OCI-LY3 (cell line): Measurements from ENCODE around the gene PMEL.

Source experiments
- CTCF ChIP-seq: fragments of 200-600, 300-600 bp; sonication (generic); IDR thresholded peaks from 2 replicates; pipeline ENCODE4 v1.5.1; 2014; ENCODE audit warnings: antibody characterized with exemption, low read length, low read depth
- EZH2phosphoT487 ChIP-seq: fragments of 200-600 bp; shearing (Covaris generic); IDR thresholded peaks from 2 replicates; pipeline ENCODE4 v1.6.1; 2018; ENCODE audit warnings: antibody characterized with exemption, mixed run types, low read depth

GRCh38 chr12:55946553-55946952 lies 19.3 kb downstream of the PMEL start:
- TF ChIP-seq CTCF (no peak), EZH2phosphoT487 (no peak)
